HepG2 (cell line): ENCODE results near the gene LAIR1. TPM values are rescaled to one million over a fixed set of nuclear protein-coding genes. Genes with fewer than 3 reads are reported as not detected.

Experiments
- ATAC-seq: fragments of 200-7000 bp; cut with Tn5 transposase; 3 replicates; pipeline ENCODE4 v1.9.1; 2020; ENCODE audit warnings: mild to moderate bottlenecking, moderate library complexity
- BruUV-seq: library from RNA; stranded (reverse); fragments of 400-500 nt; replicated peaks from 2 replicates; lab custom pipeline; 2021; lab: Mats Ljungman, UMichigan
- CTCF ChIA-PET: fragments of 300-600 bp; formaldehyde crosslinking; extraction: SDS; loops from one replicate; lab custom pipeline; 2021; ENCODE audit warnings: low total read pairs, inconsistent platforms, low intra/inter-chr PET ratio; lab: Yijun Ruan, JAX
- POLR2A ChIA-PET: fragments of 350-600 bp; sonication (Branson Sonifier 250); formaldehyde crosslinking; loops from one replicate; lab custom pipeline; 2020; ENCODE audit warnings: antibody characterized with exemption, inconsistent platforms; lab: Yijun Ruan, JAX
- DNase-seq: peaks from one replicate; pipeline ENCODE4 v3.0.0-alpha.2; 2015; ENCODE audit warnings: low spot score
- FAIRE-seq: peaks from 3 replicates; lab custom pipeline; 2011; peaks lifted over from hg19 to GRCh38; lab: Jason Lieb, UNC
- H2AFZ ChIP-seq: one replicate; pipeline ENCODE4 v1.6.1; 2011; ENCODE audit warnings: low read length, inconsistent platforms
- H3K27ac ChIP-seq: fragments of 300-600 bp; 3 replicates; pipeline ENCODE4 v1.8.0; 2011; ENCODE audit warnings: mixed run types, mild to moderate bottlenecking, mixed read lengths, low read length, inconsistent platforms; ENCODE audit not compliant: insufficient read depth; ENCODE audit errors: extremely low read length
- H3K27me3 ChIP-seq, 2 experiments: fragments of 200-600 bp in 1 of 2; 2 replicates in 1 of 2; 3 replicates in 1 of 2; pipeline versions ENCODE4 v1.6.0 to v1.8.0; 2011; ENCODE audit warnings: low read length in 2 of 2, mild to moderate bottlenecking in 2 of 2, moderate library complexity in 2 of 2, inconsistent platforms in 1 of 2; ENCODE audit not compliant: insufficient read depth in 2 of 2, control insufficient read depth in 1 of 2
- H3K36me3 ChIP-seq, 2 experiments: fragments of 200-600 bp in 1 of 2; replicated peaks in 1 of 2; 2 replicates in 1 of 2; 3 replicates in 1 of 2; pipeline versions ENCODE4 v1.5.1 to v1.8.0; 2011; ENCODE audit warnings: low read length in 2 of 2, inconsistent platforms in 1 of 2; ENCODE audit not compliant: insufficient read depth in 2 of 2, control insufficient read depth in 1 of 2
- H3K4me1 ChIP-seq: 2 replicates; pipeline ENCODE4 v1.5.1; 2012; ENCODE audit warnings: low read length, inconsistent platforms; ENCODE audit not compliant: insufficient read depth
- H3K4me2 ChIP-seq: 2 replicates; pipeline ENCODE4 v1.6.0; 2011; ENCODE audit warnings: low read depth, low read length, inconsistent platforms
- H3K4me3 ChIP-seq, 3 experiments: fragments of 200-600 bp in 1 of 3; sonication (generic), shearing (Covaris generic) in 1 of 3; replicated peaks in 1 of 3; 2 replicates each; pipeline ENCODE4 v1.5.1; 2011 to 2016; ENCODE audit warnings: low read length in 3 of 3, inconsistent platforms in 2 of 3, low read depth in 2 of 3, mild to moderate bottlenecking in 2 of 3, control low read depth in 1 of 3, mixed read lengths in 1 of 3; ENCODE audit not compliant: insufficient read depth in 1 of 3
- H3K79me2 ChIP-seq: one replicate; pipeline ENCODE4 v1.6.1; 2011; ENCODE audit warnings: low read length, inconsistent platforms; ENCODE audit not compliant: insufficient read depth
- H3K9ac ChIP-seq: 2 replicates; pipeline ENCODE4 v1.6.0; 2011; ENCODE audit warnings: mild to moderate bottlenecking, low read depth, low read length, inconsistent platforms; ENCODE audit not compliant: insufficient read depth
- H3K9me3 ChIP-seq: 2 replicates; pipeline ENCODE4 v1.5.1; 2012; ENCODE audit warnings: mild to moderate bottlenecking, low read length
- H4K20me1 ChIP-seq: 2 replicates; pipeline ENCODE4 v1.6.0; 2011; ENCODE audit warnings: inconsistent platforms, mild to moderate bottlenecking, low read length, moderate library complexity; ENCODE audit not compliant: insufficient read depth
- BHLHE40 ChIP-seq: IDR thresholded peaks from 2 replicates; pipeline ENCODE4 v1.6.1; 2011; ENCODE audit warnings: low read length, improper control_type of control experiment
- FIP1L1 ChIP-seq: fragments of 200-400 bp; formaldehyde crosslinking; IDR thresholded peaks from 2 replicates; pipeline ENCODE4 v1.6.1; 2018; ENCODE audit warnings: low read depth, mild to moderate bottlenecking, low read length, moderate library complexity, borderline replicate concordance; ENCODE audit not compliant: insufficient read depth
- GLI4 ChIP-seq: sonication (generic); formaldehyde crosslinking; IDR thresholded peaks from 2 replicates; pipeline ENCODE4 v1.5.1; 2020; ENCODE audit warnings: missing genetic modification reagents, mild to moderate bottlenecking, moderate library complexity, borderline replicate concordance
- NAIF1 ChIP-seq: sonication (generic); formaldehyde crosslinking; IDR thresholded peaks from 2 replicates; pipeline ENCODE4 v1.5.0; 2020; ENCODE audit warnings: mild to moderate bottlenecking, missing genetic modification reagents, borderline replicate concordance
- RBFOX2 ChIP-seq: fragments of 200-400 bp; formaldehyde crosslinking; IDR thresholded peaks from 2 replicates; pipeline ENCODE4 v1.6.1; 2017; ENCODE audit warnings: low read depth, mild to moderate bottlenecking, low read length
- SP4 ChIP-seq: sonication (generic); formaldehyde crosslinking; IDR thresholded peaks from 2 replicates; pipeline ENCODE4 v1.8.1; 2023; ENCODE audit warnings: mild to moderate bottlenecking, missing genetic modification reagents
- ZFP62 ChIP-seq: sonication (generic); formaldehyde crosslinking; IDR thresholded peaks from 2 replicates; pipeline ENCODE4 v1.4.0; 2020; ENCODE audit warnings: missing genetic modification reagents
- ZNF605 ChIP-seq: sonication (generic); formaldehyde crosslinking; IDR thresholded peaks from 2 replicates; pipeline ENCODE4 v1.8.0; 2022; ENCODE audit warnings: mild to moderate bottlenecking, missing genetic modification reagents
- ZNF724P ChIP-seq: sonication (generic); formaldehyde crosslinking; IDR thresholded peaks from 2 replicates; pipeline ENCODE4 v1.8.0; 2022; ENCODE audit warnings: missing genetic modification reagents, borderline replicate concordance
- ZNF761 ChIP-seq: sonication (generic); formaldehyde crosslinking; conservative IDR thresholded peaks from 2 replicates; pipeline ENCODE4 v1.4.0; 2020; ENCODE audit warnings: mild to moderate bottlenecking, missing genetic modification reagents
- WGBS: methylation state at CpG from one replicate; pipeline ENCODE4 v1.1.6; 2017; ENCODE audit warnings: low lambda C conversion rate; 5-methylcytosine and 5-hydroxymethylcytosine counted together
- in situ Hi-C: cut with HindIII; loops from 2 replicates; pipeline ENCODE4 v1.10.0; 2017; ENCODE audit warnings: low pct_unique_long_range_greater_than_20kb; ENCODE audit not compliant: extremely low pct_ligation_motif_present
- intact Hi-C: fragments of 100-400 bp; cut with micrococcal nuclease; formaldehyde crosslinking; loops from one replicate; pipeline ENCODE4 v1.10.0; 2022; ENCODE audit not compliant: unreplicated experiment
- polyA plus RNA-seq, 8 experiments: library from polyadenylated mRNA; depleted of rRNA in 3 of 8; stranded (reverse) in 7 of 8; unstranded in 1 of 8; fragments of >200 nt; fragmentation: Illumina TruSeq in 4 of 8; extraction: Trizol in 4 of 8; gene quantifications; 2 replicates each; pipeline versions ENCODE4 v1.2.1 to v1.2.3, GENCODE V29; 2011 to 2016; ENCODE audit warnings: low read depth in 4 of 8, missing spikeins in 1 of 8, mixed read lengths in 1 of 8; ENCODE audit not compliant: insufficient read depth in 1 of 8
- total RNA-seq, 5 experiments: library from RNA; depleted of rRNA; stranded (reverse); fragments of >200 nt; fragmentation: Illumina TruSeq; extraction: Trizol; gene quantifications; 2 replicates each; pipeline ENCODE4 v1.2.3, GENCODE V29; 2016; ENCODE audit warnings: low read depth in 1 of 5
- TF ChIP-seq, protein P1 (sequence below): sonication (generic); formaldehyde crosslinking; IDR thresholded peaks from 2 replicates; pipeline ENCODE4 v1.8.0; 2023; ENCODE audit warnings: mild to moderate bottlenecking, missing genetic modification reagents
- TF ChIP-seq, protein P2 (sequence below): sonication (generic); formaldehyde crosslinking; IDR thresholded peaks from 2 replicates; pipeline ENCODE4 v1.4.0; 2020; ENCODE audit warnings: mild to moderate bottlenecking, missing genetic modification reagents, borderline replicate concordance

The LAIR1 gene
- total and polyA plus RNA-seq, 2 of the 13 experiments (the other 11 are each of a cell fraction or from before 2014, with no cell fraction given): 0.75 to 1.2 TPM

DNA sequence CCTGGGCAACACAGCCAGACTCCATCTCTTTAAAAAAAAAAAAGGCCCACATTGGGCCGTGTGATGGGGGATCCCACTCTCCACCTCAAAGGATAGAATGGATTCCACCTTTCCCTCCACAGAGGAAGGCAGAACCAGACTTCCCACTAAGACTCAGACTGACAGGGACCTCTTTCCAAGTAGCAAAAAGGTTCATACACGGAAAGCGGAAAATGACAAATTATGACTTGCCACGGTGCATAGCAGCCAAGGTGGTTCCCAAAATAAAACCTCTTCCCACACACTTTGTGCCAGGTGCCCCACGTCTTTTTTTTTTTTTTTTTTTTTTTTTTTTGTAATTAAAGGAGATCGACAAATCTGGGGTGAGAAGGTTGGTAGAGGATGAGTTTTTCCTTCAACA is 36.2 kb upstream of the LAIR1 start:
- WGBS: 45% methylated on average over 6 of the region's 6 CpGs
- ATAC-seq (no peak), DNase-seq (no peak), FAIRE-seq (no peak)
- Histone ChIP-seq H3K4me2 (no peak overlapping the region), H2AFZ (no peak overlapping the region), H4K20me1 (no peaks in the 10 kb centered on the region), H3K27me3 (peaks cover 0 to 4% of the 10 kb centered on the region in 2 experiments; a peak in 2 of 5 replicates), H3K27ac (no peak overlapping the region), H3K9me3 (no peaks in the 10 kb centered on the region), H3K79me2 (no peaks in the 10 kb centered on the region), H3K36me3 (no peaks in the 10 kb centered on the region), H3K4me3 (no peak overlapping the region), H3K4me1 (no peaks in the 10 kb centered on the region), H3K9ac (no peak overlapping the region)
- CTCF ChIA-PET: interaction anchor here (0.7 kb wide), 1 partner anchor 1177 kb away, joined by 3 read pairs; no protein-coding TSS in a partner anchor
- TF ChIP-seq ZFP62 (CRISPR knock-in tag) (no peak), FIP1L1 (no peak), BHLHE40 (no peak), GLI4 (no peak), NAIF1 (no peak), ZNF605 (no peak), RBFOX2 (no peak)
- in situ Hi-C loops: no loop called here
- BruUV-seq: no TSS peak
- POLR2A ChIA-PET: no interaction called here
- intact Hi-C loops: no loop called here

DNA sequence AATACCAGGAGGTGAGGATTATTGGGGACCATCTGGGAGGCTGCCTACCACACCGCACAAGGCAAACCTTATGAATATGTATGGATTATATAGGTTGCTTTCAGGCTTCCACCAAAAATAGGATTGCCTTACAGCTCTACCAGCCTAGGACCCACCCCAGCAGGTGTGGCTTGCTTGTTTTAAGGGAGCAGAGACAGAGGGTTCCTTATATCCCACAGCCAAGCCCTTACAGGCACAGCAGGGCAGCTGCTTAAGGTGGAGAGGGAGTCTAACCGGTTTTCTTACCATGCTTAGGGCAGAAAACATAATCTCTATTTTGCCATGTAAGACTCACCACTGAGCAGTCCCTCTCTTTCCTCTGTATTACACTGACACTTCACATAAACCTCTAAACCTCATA is 34.5 kb upstream of the LAIR1 start:
- intact Hi-C loops: no loop called here
- 33% methylated on average over 2 of the region's 2 CpGs for WGBS
- Histone ChIP-seq H3K4me1 (no peaks in the 10 kb centered on the region), H3K4me3 (no peak overlapping the region), H3K79me2 (no peaks in the 10 kb centered on the region), H2AFZ (no peak overlapping the region), H3K27ac (no peak overlapping the region), H3K4me2 (no peak overlapping the region), H3K9ac (no peak overlapping the region), H3K36me3 (no peaks in the 10 kb centered on the region), H4K20me1 (no peaks in the 10 kb centered on the region), H3K27me3 (peaks cover 0 to 4% of the 10 kb centered on the region in 2 experiments; a peak in 2 of 5 replicates), H3K9me3 (no peaks in the 10 kb centered on the region)
- ATAC-seq (no peak), DNase-seq (no peak), FAIRE-seq (no peak)
- in situ Hi-C loops: no loop called here
- CTCF ChIA-PET: no interaction called here
- BruUV-seq: no TSS peak
- POLR2A ChIA-PET: no interaction called here
- TF ChIP-seq SP4 (CRISPR knock-in tag) (no peak), ZNF761 (CRISPR knock-in tag) (no peak), ZNF724P (CRISPR knock-in tag) (no peak)
- TF ChIP-seq, protein P1, sequence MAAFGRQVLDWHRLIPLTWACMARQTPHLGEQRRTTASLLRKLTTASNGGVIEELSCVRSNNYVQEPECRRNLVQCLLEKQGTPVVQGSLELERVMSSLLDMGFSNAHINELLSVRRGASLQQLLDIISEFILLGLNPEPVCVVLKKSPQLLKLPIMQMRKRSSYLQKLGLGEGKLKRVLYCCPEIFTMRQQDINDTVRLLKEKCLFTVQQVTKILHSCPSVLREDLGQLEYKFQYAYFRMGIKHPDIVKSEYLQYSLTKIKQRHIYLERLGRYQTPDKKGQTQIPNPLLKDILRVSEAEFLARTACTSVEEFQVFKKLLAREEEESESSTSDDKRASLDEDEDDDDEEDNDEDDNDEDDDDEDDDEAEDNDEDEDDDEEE: no peak
- TF ChIP-seq, protein P2, sequence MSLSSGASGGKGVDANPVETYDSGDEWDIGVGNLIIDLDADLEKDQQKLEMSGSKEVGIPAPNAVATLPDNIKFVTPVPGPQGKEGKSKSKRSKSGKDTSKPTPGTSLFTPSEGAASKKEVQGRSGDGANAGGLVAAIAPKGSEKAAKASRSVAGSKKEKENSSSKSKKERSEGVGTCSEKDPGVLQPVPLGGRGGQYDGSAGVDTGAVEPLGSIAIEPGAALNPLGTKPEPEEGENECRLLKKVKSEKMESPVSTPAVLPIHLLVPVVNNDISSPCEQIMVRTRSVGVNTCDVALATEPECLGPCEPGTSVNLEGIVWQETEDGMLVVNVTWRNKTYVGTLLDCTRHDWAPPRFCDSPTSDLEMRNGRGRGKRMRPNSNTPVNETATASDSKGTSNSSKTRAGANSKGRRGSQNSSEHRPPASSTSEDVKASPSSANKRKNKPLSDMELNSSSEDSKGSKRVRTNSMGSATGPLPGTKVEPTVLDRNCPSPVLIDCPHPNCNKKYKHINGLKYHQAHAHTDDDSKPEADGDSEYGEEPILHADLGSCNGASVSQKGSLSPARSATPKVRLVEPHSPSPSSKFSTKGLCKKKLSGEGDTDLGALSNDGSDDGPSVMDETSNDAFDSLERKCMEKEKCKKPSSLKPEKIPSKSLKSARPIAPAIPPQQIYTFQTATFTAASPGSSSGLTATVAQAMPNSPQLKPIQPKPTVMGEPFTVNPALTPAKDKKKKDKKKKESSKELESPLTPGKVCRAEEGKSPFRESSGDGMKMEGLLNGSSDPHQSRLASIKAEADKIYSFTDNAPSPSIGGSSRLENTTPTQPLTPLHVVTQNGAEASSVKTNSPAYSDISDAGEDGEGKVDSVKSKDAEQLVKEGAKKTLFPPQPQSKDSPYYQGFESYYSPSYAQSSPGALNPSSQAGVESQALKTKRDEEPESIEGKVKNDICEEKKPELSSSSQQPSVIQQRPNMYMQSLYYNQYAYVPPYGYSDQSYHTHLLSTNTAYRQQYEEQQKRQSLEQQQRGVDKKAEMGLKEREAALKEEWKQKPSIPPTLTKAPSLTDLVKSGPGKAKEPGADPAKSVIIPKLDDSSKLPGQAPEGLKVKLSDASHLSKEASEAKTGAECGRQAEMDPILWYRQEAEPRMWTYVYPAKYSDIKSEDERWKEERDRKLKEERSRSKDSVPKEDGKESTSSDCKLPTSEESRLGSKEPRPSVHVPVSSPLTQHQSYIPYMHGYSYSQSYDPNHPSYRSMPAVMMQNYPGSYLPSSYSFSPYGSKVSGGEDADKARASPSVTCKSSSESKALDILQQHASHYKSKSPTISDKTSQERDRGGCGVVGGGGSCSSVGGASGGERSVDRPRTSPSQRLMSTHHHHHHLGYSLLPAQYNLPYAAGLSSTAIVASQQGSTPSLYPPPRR (CRISPR knock-in tag): no peak
